Mucosa of descending colon (tissue), 3 donors: ENCODE results near the gene CADPS. TPM values are rescaled to one million over a fixed set of nuclear protein-coding genes. Genes with fewer than 3 reads are reported as not detected.

Source experiments
- ATAC-seq: fragments of 200-7000 bp; cut with Tn5 transposase; one replicate; pipeline ENCODE4 v1.9.1; 2020; ENCODE audit warnings: mild to moderate bottlenecking, moderate library complexity
- DNase-seq, 3 donors: peaks; one replicate each; pipeline ENCODE4 v3.0.0-alpha.2; 2020
- H3K36me3 ChIP-seq: fragments of 200-600 bp; one replicate; pipeline ENCODE4 v1.8.0; 2021; ENCODE audit warnings: low read depth, mild to moderate bottlenecking
- H3K4me1 ChIP-seq: fragments of 200-600 bp; one replicate; pipeline ENCODE4 v1.8.0; 2021; ENCODE audit warnings: low read depth, mild to moderate bottlenecking
- H3K4me3 ChIP-seq: fragments of 200-600 bp; one replicate; pipeline ENCODE4 v1.8.0; 2021; ENCODE audit warnings: mild to moderate bottlenecking
- H3K9me3 ChIP-seq: fragments of 200-600 bp; one replicate; pipeline ENCODE4 v1.8.0; 2021; ENCODE audit warnings: mild to moderate bottlenecking
- intact Hi-C, 2 donors: fragments of 100-400 bp; cut with DNase I in 1 of 2; cut with micrococcal nuclease in 1 of 2; formaldehyde crosslinking; loops; one replicate each; pipeline versions ENCODE4 v1.11.0 to v1.11.1; 2022; cut with DNase I, micrococcal nuclease
- total RNA-seq, 3 donors: library from RNA; stranded (reverse); fragmentation: NEBNext Ultra II Directional in 2 of 3; extraction: Animal tissue kit (Norgen Biotek cat#: 25700) in 2 of 3; gene quantifications; one replicate each; pipeline versions ENCODE4 v1.2.1 to v1.2.4, GENCODE V29; 2021 to 2023
- TF ChIP-seq, protein P1 (sequence below): fragments of 200-600 bp; IDR thresholded peaks from one replicate; pipeline ENCODE4 v1.8.0; 2022; ENCODE audit warnings: antibody characterized with exemption, mild to moderate bottlenecking
- donor health status: DM: no; HTN: no; CAD: no; lungs with moderate emphysema.
- donor health status: DM: no; HTN: no; CAD: no.
- donor health status: DM: no; HTN: yes; CAD: no.

Gene CADPS
- total RNA-seq, 3 donors from 2014 or later, result 3.7 to 6.2 (median 6.1) TPM

- Histone ChIP-seq H3K9me3 (no peaks in the 10 kb centered on the region), H3K36me3 (no peaks in the 10 kb centered on the region), H3K4me1 (no peaks in the 10 kb centered on the region), H3K4me3 (no peak within 1 kb of the TSS)
- intact Hi-C loops, result no loop called here
- TF ChIP-seq, protein P1, sequence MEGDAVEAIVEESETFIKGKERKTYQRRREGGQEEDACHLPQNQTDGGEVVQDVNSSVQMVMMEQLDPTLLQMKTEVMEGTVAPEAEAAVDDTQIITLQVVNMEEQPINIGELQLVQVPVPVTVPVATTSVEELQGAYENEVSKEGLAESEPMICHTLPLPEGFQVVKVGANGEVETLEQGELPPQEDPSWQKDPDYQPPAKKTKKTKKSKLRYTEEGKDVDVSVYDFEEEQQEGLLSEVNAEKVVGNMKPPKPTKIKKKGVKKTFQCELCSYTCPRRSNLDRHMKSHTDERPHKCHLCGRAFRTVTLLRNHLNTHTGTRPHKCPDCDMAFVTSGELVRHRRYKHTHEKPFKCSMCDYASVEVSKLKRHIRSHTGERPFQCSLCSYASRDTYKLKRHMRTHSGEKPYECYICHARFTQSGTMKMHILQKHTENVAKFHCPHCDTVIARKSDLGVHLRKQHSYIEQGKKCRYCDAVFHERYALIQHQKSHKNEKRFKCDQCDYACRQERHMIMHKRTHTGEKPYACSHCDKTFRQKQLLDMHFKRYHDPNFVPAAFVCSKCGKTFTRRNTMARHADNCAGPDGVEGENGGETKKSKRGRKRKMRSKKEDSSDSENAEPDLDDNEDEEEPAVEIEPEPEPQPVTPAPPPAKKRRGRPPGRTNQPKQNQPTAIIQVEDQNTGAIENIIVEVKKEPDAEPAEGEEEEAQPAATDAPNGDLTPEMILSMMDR, result no peak
- ATAC-seq (no peak), DNase-seq (no peak)
These were observed 502.0 kb downstream of the CADPS start, which contains the start of gene FEZF2 for GRCh38 chr3:62373215-62373614. FEZF2 (minus strand) TSS chr3:62373550; CDS start chr3:62372868, 682 bp downstream.

DNA sequence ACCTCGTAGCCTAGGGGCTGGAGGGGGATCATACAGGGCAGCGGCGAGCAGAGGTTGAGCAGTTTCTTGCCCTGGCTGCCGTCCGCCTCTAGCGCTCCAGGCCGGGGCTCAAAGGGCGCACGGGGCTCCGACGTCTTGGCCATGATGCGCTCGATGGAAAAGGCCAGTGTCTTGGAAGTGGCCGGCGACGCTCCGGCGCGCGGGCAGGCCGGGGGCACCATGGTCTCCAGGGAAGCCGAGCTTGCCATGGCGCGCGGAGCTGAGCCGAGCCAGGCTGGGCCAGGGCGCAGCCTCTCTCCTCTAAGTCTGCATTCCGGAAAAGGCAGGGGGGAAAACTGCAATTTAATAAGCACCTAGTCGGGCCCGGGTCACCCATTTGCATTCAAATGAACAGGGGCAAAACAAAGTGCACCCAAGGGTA, 502.6 kb downstream of the CADPS start:
- ATAC-seq (no peak), DNase-seq (no peak)
- TF ChIP-seq, protein P1, result no peak
- no peaks in the 10 kb centered on the region for H3K4me1 ChIP-seq
- H3K9me3 ChIP-seq, result no peaks in the 10 kb centered on the region
- no peak overlapping the region for H3K4me3 ChIP-seq
- intact Hi-C loops, result no loop called here
- H3K36me3 ChIP-seq, result no peaks in the 10 kb centered on the region

DNA sequence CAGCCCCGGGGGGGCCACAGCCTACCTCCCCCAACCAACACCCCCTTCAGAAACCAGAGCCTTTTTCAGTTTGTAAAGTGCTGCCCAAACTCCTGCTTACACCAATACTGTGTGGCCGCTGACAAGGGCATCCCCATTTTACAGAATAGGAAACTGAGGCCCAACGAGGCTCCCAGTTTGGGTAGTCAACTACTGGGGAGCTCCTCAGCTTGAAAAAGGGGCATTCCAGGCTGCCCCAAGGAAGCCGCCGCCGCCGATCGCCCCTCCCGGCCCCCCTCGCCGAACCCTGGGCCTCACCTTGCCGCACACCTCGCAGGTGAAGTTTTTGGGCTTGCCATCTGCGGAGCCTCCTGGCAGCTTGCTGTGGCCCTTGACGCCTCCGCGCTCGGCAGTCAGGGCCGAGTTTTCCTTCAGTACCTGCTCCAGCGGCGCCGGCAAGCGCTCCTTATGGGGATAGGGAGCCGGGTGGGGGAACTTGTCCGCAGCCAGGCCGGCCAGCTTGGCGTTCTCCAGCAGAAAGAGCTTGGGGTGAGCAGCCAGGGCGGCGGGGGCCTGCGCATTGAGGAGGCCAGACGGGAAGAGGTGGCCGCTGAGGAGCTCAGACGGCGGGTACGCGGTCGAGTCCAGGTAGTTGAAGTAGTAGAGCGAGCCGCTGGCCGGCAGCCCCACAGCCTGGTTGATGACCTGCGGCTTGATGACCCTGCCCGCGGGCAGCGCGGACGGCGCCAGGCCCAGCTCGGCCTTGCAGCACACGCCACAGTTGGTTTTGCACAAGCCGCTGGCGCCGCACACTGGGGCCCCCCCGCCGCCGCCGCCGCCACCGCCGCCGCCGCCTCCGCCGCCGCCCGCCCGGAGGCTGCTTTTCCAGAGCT, 503.3 kb downstream of the CADPS start:
- Histone ChIP-seq H3K4me3 (no peak overlapping the region), H3K36me3 (no peaks in the 10 kb centered on the region), H3K9me3 (no peaks in the 10 kb centered on the region), H3K4me1 (no peaks in the 10 kb centered on the region)
- TF ChIP-seq, protein P1, result no peak
- ATAC-seq (no peak), DNase-seq (no peak)
- intact Hi-C loops, result no loop called here

DNA sequence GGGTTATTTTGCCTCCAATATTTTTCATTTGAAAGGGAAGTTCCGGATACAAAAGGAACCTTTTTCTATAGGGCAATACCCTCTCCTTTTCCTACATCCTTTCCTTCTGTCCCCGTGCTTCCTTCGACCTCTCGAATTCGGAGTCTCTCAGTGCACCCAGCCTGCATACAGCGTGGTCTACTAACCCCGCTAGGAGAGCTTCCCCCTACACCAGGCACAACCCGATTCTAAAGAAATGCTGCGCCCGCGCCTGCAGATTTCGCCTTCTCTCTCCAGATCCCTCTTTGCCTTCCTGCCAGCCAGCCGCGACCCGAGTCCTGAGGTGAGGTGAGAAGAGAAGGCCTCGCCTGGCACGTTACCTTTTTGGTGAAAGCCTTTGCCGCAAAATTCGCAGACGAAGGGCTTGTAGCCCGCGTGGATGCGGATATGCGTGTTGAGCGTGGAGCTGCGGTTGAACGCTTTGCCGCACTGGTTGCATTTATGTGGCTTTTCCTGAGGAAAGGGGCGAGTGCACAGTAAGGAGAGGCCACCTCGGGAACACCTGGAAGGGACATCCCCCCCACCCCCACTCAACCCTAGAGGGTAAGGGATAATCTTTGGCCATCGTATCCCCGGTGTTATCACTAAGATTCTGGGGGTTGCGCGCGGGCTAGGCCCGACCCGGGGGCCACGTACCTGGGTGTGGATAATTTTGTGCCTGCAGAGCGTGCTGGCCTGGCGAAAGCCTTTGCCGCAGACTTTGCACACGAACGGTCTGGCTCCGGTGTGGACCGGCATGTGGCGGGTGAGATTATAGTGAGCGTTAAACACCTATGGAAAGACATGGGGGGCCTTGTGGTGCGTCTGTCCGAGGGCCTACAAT, 504.1 kb downstream of the CADPS start:
- DNase-seq (no peak), ATAC-seq (no peak)
- H3K36me3 ChIP-seq, result no peaks in the 10 kb centered on the region
- intact Hi-C loops, result no loop called here
- TF ChIP-seq, protein P1, result no peak
- H3K4me1 ChIP-seq, result no peaks in the 10 kb centered on the region
- H3K4me3 ChIP-seq, result no peak overlapping the region
- no peaks in the 10 kb centered on the region for H3K9me3 ChIP-seq

GRCh38 chr3:62370112-62370857, 504.9 kb downstream of the CADPS start:
- Histone ChIP-seq H3K4me1 (no peaks in the 10 kb centered on the region), H3K9me3 (no peaks in the 10 kb centered on the region), H3K4me3 (no peak overlapping the region), H3K36me3 (no peaks in the 10 kb centered on the region)
- DNase-seq (no peak), ATAC-seq (no peak)
- TF ChIP-seq, protein P1, result no peak
- intact Hi-C loops, result no loop called here
